Subcutaneous adipose tissue (tissue), 4 donors: Measurements from ENCODE around the gene SPTBN5. TPM values are rescaled to one million over a fixed set of nuclear protein-coding genes. Genes with fewer than 3 reads are reported as not detected.

Source experiments
- CTCF ChIP-seq: fragments of 450-650 bp; IDR thresholded peaks from one replicate; pipeline ENCODE4 v1.5.1; 2016; ENCODE audit warnings: low read depth, mild to moderate bottlenecking, control low read depth, antibody characterized with exemption, moderate library complexity
- total RNA-seq, 4 donors: library from RNA; depleted of rRNA; stranded (reverse); fragments of >200 nt; gene quantifications; one replicate each; pipeline ENCODE4 v1.1.0, GENCODE V29; 2016

Gene SPTBN5
- total RNA-seq, 4 donors from 2014 or later = 0.17 to 1.5 (median 0.52) TPM

- no peak for TF ChIP-seq CTCF
Measured at GRCh38 chr15:41925086-41925608, 31.3 kb upstream of the SPTBN5 start.

DNA sequence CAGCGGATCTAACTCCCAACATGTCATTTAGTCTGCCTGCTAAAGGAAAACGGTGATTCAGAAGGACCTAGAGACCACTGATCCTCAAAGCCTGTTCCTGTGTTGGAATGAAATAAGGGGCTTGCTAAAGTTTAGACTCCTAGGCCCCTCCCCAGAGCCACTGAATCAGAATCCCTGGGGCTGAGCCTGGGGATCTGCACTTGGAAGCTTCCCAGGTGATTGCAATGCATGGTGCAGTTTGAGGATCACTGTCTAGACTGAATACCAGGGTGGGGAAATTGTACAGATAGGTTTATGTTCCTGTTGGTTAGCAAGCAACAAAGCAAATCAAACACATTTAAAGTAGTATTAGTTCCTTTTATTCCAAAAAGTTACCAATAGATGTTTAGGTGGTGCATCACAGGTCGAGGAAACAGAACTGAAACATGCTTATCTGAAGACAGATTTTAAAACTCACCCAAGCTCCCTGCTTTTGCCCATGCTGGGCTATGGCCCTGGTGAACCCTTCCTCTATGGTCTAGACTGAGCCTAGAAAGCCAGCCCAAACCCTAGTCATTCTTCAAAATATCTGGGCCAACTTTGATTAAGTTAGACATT lies 29.6 kb upstream of the SPTBN5 start:
- TF ChIP-seq CTCF = no peak

DNA sequence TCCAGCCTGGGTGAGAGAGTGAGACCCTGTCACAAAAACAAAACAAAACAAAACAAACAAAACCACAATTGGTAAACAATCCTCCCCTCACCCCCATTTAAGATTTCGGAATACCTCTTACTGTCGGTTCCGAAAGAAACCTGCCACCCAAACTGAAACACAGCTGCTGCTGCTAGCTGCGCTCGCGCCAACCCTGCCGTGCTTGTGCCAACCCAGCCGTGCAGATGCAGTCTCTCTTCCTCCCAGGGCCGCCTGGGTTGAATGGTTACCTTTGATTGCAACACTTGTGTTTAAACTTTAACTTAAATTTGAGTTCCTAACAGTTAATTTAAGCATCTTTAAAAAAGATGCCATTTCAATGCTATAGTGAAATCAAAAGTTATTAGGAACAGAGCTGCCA lies 28.5 kb upstream of the SPTBN5 start:
- TF ChIP-seq CTCF = no peak

GRCh38 chr15:41921639-41922038 lies 27.8 kb upstream of the SPTBN5 start:
- no peak for TF ChIP-seq CTCF

DNA sequence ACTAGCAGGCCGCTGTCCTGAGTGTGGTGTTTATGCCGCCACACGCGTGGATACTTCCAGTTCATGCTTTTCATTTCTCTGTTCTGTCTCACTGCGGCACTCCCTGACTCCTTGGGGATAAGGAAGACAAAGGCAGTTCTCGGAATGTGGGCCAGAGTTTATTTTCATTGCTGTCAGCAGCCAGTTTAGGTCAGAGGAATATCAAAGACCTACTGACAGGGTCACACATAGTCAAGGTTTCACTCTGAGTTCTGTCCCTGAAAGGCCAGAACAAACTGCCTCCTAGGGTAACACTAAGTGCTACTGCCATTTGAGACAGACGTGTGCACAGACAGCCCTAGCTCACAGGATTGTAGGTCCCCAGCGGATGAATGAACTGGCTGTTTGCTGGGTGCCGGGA lies 27.3 kb upstream of the SPTBN5 start:
- TF ChIP-seq CTCF = no peak

DNA sequence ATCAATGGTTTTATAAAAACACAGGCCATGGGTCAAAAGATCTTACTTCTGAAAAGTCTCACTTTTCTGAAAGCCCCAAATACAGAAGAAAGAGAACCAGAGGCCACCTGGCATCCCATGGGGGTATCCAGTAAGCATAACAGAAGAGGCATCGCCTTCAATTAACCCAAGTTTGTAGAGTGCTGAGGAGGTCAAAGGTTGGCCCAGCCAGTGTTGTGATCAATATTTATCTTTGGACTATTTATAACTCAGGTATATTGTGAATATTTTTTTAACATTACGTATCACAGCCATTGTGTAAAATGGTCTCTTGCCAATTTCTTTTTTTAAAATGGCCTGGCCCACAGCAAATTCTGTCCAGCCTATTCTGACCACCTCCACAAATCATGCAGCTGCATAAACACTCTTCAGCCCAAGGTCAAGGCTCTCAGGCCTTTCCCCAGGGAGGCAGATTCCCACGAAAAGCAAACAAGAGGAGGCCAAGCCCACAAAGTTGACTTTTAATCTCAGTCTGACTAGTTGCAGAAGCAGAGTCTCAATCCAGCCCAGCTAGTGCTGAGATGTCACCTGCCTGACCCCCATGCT lies 26.2 kb upstream of the SPTBN5 start:
- no peak for TF ChIP-seq CTCF

- TF ChIP-seq CTCF = no peak
Measured at GRCh38 chr15:41919201-41919820, 25.5 kb upstream of the SPTBN5 start.
